ENCODE measurements around the gene REXO4.
A peak's percentile ranks its signal among the peaks of the same experiment; 100 is the strongest.
"Not testable (repeated sequence)": the region's sequence is repeated elsewhere in the genome, so short reads cannot be mapped to it uniquely, and the experiment has no call there.

Gene REXO4

GRCh38 chr9:133420392-133420827 lies 2.6 kb upstream of the REXO4 start:
- DNase-seq, result no peak

GRCh38 chr9:133419005-133419404 lies 1.2 kb upstream of the REXO4 start:
- peak; percentile 71 for DNase-seq

- no peak for DNase-seq
These were observed 2.6 kb downstream of the REXO4 start for GRCh38 chr9:133415170-133415569.

- no peak for DNase-seq
These were observed 9.8 kb downstream of the REXO4 start for GRCh38 chr9:133408042-133408441.

- peak; percentile 89 for DNase-seq
These were observed 11.1 kb downstream of the REXO4 start for GRCh38 chr9:133406480-133407307.

GRCh38 chr9:133405508-133406438 lies 12.0 kb downstream of the REXO4 start:
- no peak for DNase-seq

- DNase-seq, result no peak
These were observed 13.3 kb downstream of the REXO4 start for GRCh38 chr9:133404454-133405002.

GRCh38 chr9:133403766-133404453 lies 13.9 kb downstream of the REXO4 start:
- DNase-seq, result peak; percentile 73

- no peak for DNase-seq
These were observed 15.1 kb downstream of the REXO4 start for GRCh38 chr9:133402689-133403088.

GRCh38 chr9:133401588-133401987 lies 16.2 kb downstream of the REXO4 start:
- peak; percentile 49 for DNase-seq

GRCh38 chr9:133400292-133400691 lies 17.5 kb downstream of the REXO4 start:
- no peak for DNase-seq

- no peak for DNase-seq
These were observed 19.9 kb downstream of the REXO4 start for GRCh38 chr9:133397895-133398294.

GRCh38 chr9:133397370-133397769 lies 20.4 kb downstream of the REXO4 start:
- DNase-seq, result no peak

- DNase-seq, result no peak
These were observed 20.9 kb downstream of the REXO4 start for GRCh38 chr9:133396952-133397351.

GRCh38 chr9:133394687-133395271 lies 23.0 kb downstream of the REXO4 start:
- DNase-seq, result no peak

- DNase-seq, result no peak
These were observed 24.4 kb downstream of the REXO4 start for GRCh38 chr9:133393399-133393798.

- not testable (repeated sequence) for DNase-seq
These were observed 25.5 kb downstream of the REXO4 start for GRCh38 chr9:133392308-133392707.

- DNase-seq, result not testable (repeated sequence)
These were observed 26.4 kb downstream of the REXO4 start for GRCh38 chr9:133391449-133391848.

GRCh38 chr9:133390713-133391112 lies 27.1 kb downstream of the REXO4 start:
- DNase-seq, result no peak

GRCh38 chr9:133389562-133389961 lies 28.2 kb downstream of the REXO4 start:
- DNase-seq, result no peak

GRCh38 chr9:133389025-133389557 lies 28.7 kb downstream of the REXO4 start:
- DNase-seq, result no peak

GRCh38 chr9:133387680-133388079 lies 30.1 kb downstream of the REXO4 start:
- DNase-seq, result no peak
